Stimulated activated CD8-positive, alpha-beta memory T cell treated with anti-CD3 and anti-CD28 coated beads, Interleukin-7, amount 100 ng/mL, for 48 hours (primary cell): ENCODE measurements around the gene FAM168A.

Experiments used
- DNase-seq, 2 donors: peaks; one replicate each; pipeline ENCODE4 v3.0.0-alpha.2; 2020; ENCODE audit warnings: low read depth in 1 of 2; ENCODE audit errors: extremely low read depth in 1 of 2

Gene FAM168A

GRCh38 chr11:73597956-73598718 lies at the start of gene FAM168A:
Gene FAM168A, minus strand, starts transcription at chr11:73598112. Its CDS starts 129,638 bp downstream, at chr11:73468474.
- peak; percentile 89 to 90 for DNase-seq

- DNase-seq = peak; percentile 82 to 93
Measured at GRCh38 chr11:73647459-73648100, 49.7 kb upstream of the FAM168A start.

GRCh38 chr11:73645972-73646631 lies 48.2 kb upstream of the FAM168A start, which contains the start of gene PLEKHB1:
Gene PLEKHB1, plus strand, starts transcription at chr11:73646581. Its CDS starts 28 bp downstream, at chr11:73646609.
- no peak for DNase-seq

GRCh38 chr11:73645121-73645969 lies 47.4 kb upstream of the FAM168A start:
- no peak for DNase-seq

GRCh38 chr11:73641668-73642067 lies 43.8 kb upstream of the FAM168A start:
- DNase-seq = no peak

- no peak for DNase-seq
Measured at GRCh38 chr11:73640592-73640991, 42.7 kb upstream of the FAM168A start.

GRCh38 chr11:73637012-73637411 lies 39.1 kb upstream of the FAM168A start:
- no peak for DNase-seq

GRCh38 chr11:73636249-73636648 lies 38.3 kb upstream of the FAM168A start:
- DNase-seq = no peak

GRCh38 chr11:73635721-73636120 lies 37.8 kb upstream of the FAM168A start:
- DNase-seq = no peak

GRCh38 chr11:73633999-73634398 lies 36.1 kb upstream of the FAM168A start:
- DNase-seq = no peak

GRCh38 chr11:73632996-73633395 lies 35.1 kb upstream of the FAM168A start:
- no peak for DNase-seq

- no peak for DNase-seq
Measured at GRCh38 chr11:73629907-73630306, 32.0 kb upstream of the FAM168A start.

GRCh38 chr11:73625696-73626318 lies 27.9 kb upstream of the FAM168A start:
- DNase-seq = peak in 1 of 2 donors; percentile 21

GRCh38 chr11:73623686-73624085 lies 25.8 kb upstream of the FAM168A start:
- DNase-seq = no peak

- no peak for DNase-seq
Measured at GRCh38 chr11:73622926-73623593, 25.1 kb upstream of the FAM168A start.

- no peak for DNase-seq
Measured at GRCh38 chr11:73614591-73614990, 16.7 kb upstream of the FAM168A start.

- DNase-seq = no peak
Measured at GRCh38 chr11:73612601-73613140, 14.8 kb upstream of the FAM168A start.

GRCh38 chr11:73598719-73599379 lies 937 bp upstream of the FAM168A start:
- no peak for DNase-seq
